H1 (cell line): ENCODE data around the gene SEMA5B. TPM values are rescaled to one million over a fixed set of nuclear protein-coding genes. Genes with fewer than 3 reads are reported as not detected.

Experiments
- CHD7 ChIP-seq: fragments of 300-600 bp; sonication (generic); IDR thresholded peaks from 2 replicates; pipeline ENCODE4 v1.7.1; 2012; ENCODE audit warnings: low read length, moderate library complexity, mild to moderate bottlenecking, inconsistent platforms; ENCODE audit not compliant: insufficient replicate concordance
- EGR1 ChIP-seq: IDR thresholded peaks from 2 replicates; pipeline ENCODE4 v1.6.1; 2011; ENCODE audit warnings: low read depth, low read length, borderline replicate concordance
- HDAC6 ChIP-seq: IDR thresholded peaks from one replicate; pipeline ENCODE4 v1.7.1; 2012; ENCODE audit warnings: low read depth, mild to moderate bottlenecking, inconsistent platforms, low read length, moderate library complexity
- JUND ChIP-seq: IDR thresholded peaks from 2 replicates; pipeline ENCODE4 v1.6.1; 2011; ENCODE audit warnings: mild to moderate bottlenecking, improper control_type of control experiment, low read length
- YY1 ChIP-seq: IDR thresholded peaks from 2 replicates; pipeline ENCODE4 v1.6.1; 2011; ENCODE audit warnings: low read depth, mild to moderate bottlenecking, low read length
- polyA plus RNA-seq, 7 experiments: library from polyadenylated mRNA; depleted of rRNA in 3 of 7; stranded (reverse) in 5 of 7; unstranded in 2 of 7; fragments of >200 nt in 5 of 7; fragments of 200-250 nt in 2 of 7; gene quantifications; 1 replicate in 5 of 7; 2 replicates in 1 of 7; 4 replicates in 1 of 7; pipeline versions ENCODE4 v1.2.1 to v1.2.3, GENCODE V29; 2011 to 2013; ENCODE audit warnings: missing spikeins in 2 of 7, mixed read lengths in 2 of 7
- total RNA-seq: library from RNA; stranded (reverse); fragmentation: NEBNext Ultra II Directional; extraction: Animal tissue kit (Norgen Biotek cat#: 25700); gene quantifications from 2 replicates; pipeline ENCODE4 v1.2.1, GENCODE V29; 2021

SEMA5B gene
- total and polyA plus RNA-seq, 2 of the 8 experiments (the other 6 are each of a cell fraction or from before 2014, with no cell fraction given) = 13.1 to 22.4 TPM

- TF ChIP-seq CHD7 (no peak), EGR1 (no peak), YY1 (no peak), JUND (no peak), HDAC6 (no peak)
- TF ChIP-seq, all 59 proteins: peak for 0
These were observed 17.6 kb upstream of the SEMA5B start (continued) for GRCh38 chr3:123044981-123045763.
